OCI-LY7 (cell line): ENCODE data around the gene CFAP73. TPM values are rescaled to one million over a fixed set of nuclear protein-coding genes. Genes with fewer than 3 reads are reported as not detected.

Experiments used
- BruUV-seq: library from RNA; stranded (reverse); fragments of 400-500 nt; replicated peaks from 2 replicates; lab custom pipeline; 2021; lab: Mats Ljungman, UMichigan
- CTCF ChIA-PET: fragments of 300-600 bp; sonication (Branson Sonifier 250); formaldehyde crosslinking; loops from one replicate; lab custom pipeline; 2022; ENCODE audit warnings: antibody characterized with exemption; ENCODE audit not compliant: unreplicated experiment; lab: Charles Lee
- POLR2A ChIA-PET: fragments of 300-600 bp; sonication (Branson Sonifier 250); formaldehyde crosslinking; loops from one replicate; lab custom pipeline; 2022; ENCODE audit warnings: antibody characterized with exemption; lab: Charles Lee
- DNase-seq: peaks from one replicate; pipeline ENCODE4 v3.0.0-alpha.2; 2015; ENCODE audit warnings: low spot score
- H2AFZ ChIP-seq: fragments of 200-600 bp; sonication (generic), shearing (Covaris generic); 2 replicates; pipeline ENCODE4 v1.6.1; 2014; ENCODE audit warnings: mild to moderate bottlenecking, antibody characterized with exemption, low read length, moderate library complexity
- H3K27ac ChIP-seq: fragments of 200-600 bp; sonication (generic); 2 replicates; pipeline ENCODE4 v1.5.1; 2014; ENCODE audit warnings: mixed run types, low read depth, mild to moderate bottlenecking, moderate library complexity, low read length, inconsistent platforms; ENCODE audit not compliant: poor library complexity, severe bottlenecking
- H3K36me3 ChIP-seq: fragments of 200-600 bp; sonication (generic); 2 replicates; pipeline ENCODE4 v1.6.1; 2014; ENCODE audit warnings: mild to moderate bottlenecking, antibody characterized with exemption, low read length, moderate library complexity, mixed read lengths; ENCODE audit not compliant: insufficient read depth
- H3K4me1 ChIP-seq: fragments of 200-600 bp; sonication (generic); 2 replicates; pipeline ENCODE4 v1.5.1; 2014; ENCODE audit warnings: mild to moderate bottlenecking, low read length; ENCODE audit not compliant: insufficient read depth, poor library complexity, severe bottlenecking
- H3K4me2 ChIP-seq: fragments of 200-600 bp; sonication (generic); 2 replicates; pipeline ENCODE4 v1.6.1; 2014; ENCODE audit warnings: mild to moderate bottlenecking, low read length
- H3K4me3 ChIP-seq: fragments of 200-600 bp; sonication (generic); 2 replicates; pipeline ENCODE4 v1.5.1; 2014; ENCODE audit warnings: mild to moderate bottlenecking, low read depth, low read length; ENCODE audit not compliant: poor library complexity, severe bottlenecking
- H3K79me2 ChIP-seq: fragments of 200-600 bp; sonication (generic); 2 replicates; pipeline ENCODE4 v1.6.1; 2016; ENCODE audit warnings: low read depth, mild to moderate bottlenecking, low read length, moderate library complexity, mixed read lengths; ENCODE audit not compliant: insufficient read depth
- H3K9me2 ChIP-seq: fragments of 200-600 bp; sonication (generic); 2 replicates; pipeline ENCODE4 v1.6.1; 2016; ENCODE audit warnings: mild to moderate bottlenecking, low read length, mixed read lengths; ENCODE audit not compliant: insufficient read depth
- H3K9me3 ChIP-seq: fragments of 200-600 bp; sonication (generic); 2 replicates; pipeline ENCODE4 v1.6.1; 2014; ENCODE audit warnings: mild to moderate bottlenecking, mixed run types, low read length, mixed read lengths
- H4K20me1 ChIP-seq: fragments of 200-600 bp; sonication (generic); 2 replicates; pipeline ENCODE4 v1.6.1; 2014; ENCODE audit warnings: mild to moderate bottlenecking, antibody characterized with exemption, low read length, moderate library complexity, mixed read lengths; ENCODE audit not compliant: insufficient read depth
- EZH2phosphoT487 ChIP-seq: fragments of 200-600 bp; sonication (generic); IDR thresholded peaks from 2 replicates; pipeline ENCODE4 v1.6.1; 2018; ENCODE audit warnings: low read depth, borderline replicate concordance, mild to moderate bottlenecking, mixed run types, antibody characterized with exemption, low read length, moderate library complexity, mixed read lengths
- intact Hi-C: fragments of 100-400 bp; cut with micrococcal nuclease; formaldehyde crosslinking; loops from one replicate; pipeline ENCODE4 v1.10.0; 2022; ENCODE audit not compliant: unreplicated experiment
- total RNA-seq, 2 experiments: library from RNA; depleted of rRNA in 1 of 2; stranded (reverse); fragments of >200 nt in 1 of 2; shearing (Covaris generic) in 1 of 2; gene quantifications; 2 replicates each; pipeline ENCODE4 v1.2.3, GENCODE V29; 2014 to 2022
- TF ChIP-seq, protein P1 (sequence below): fragments of 200-600 bp; sonication (generic); conservative IDR thresholded peaks from 2 replicates; pipeline ENCODE4 v1.5.1; 2014; ENCODE audit warnings: mild to moderate bottlenecking, antibody characterized with exemption, low read length, moderate library complexity, mixed read lengths

CFAP73 gene
- total RNA-seq, 2 experiments from 2014 or later, result 26.9 to 37.4 TPM

DNA sequence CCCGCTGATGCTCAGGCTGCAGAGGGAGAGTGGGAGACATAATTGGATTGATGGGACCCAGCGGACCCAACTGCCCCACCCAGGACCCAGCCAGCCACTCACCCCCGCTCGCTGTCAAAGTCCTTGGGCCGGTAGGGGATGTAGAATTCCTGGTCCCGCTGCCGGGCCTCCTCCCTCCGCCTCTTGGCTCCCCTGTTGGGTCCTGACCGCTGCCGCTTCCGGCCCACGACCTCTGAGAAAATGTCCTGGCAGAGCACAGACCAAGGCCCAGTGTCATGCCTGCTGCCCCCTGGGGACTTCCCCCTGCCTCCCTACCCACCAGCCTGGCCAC lies 13.5 kb downstream of the CFAP73 start:
- BruUV-seq, result no TSS peak
- CTCF ChIA-PET, result no interaction called here
- TF ChIP-seq EZH2phosphoT487, result no peak
- TF ChIP-seq, protein P1, sequence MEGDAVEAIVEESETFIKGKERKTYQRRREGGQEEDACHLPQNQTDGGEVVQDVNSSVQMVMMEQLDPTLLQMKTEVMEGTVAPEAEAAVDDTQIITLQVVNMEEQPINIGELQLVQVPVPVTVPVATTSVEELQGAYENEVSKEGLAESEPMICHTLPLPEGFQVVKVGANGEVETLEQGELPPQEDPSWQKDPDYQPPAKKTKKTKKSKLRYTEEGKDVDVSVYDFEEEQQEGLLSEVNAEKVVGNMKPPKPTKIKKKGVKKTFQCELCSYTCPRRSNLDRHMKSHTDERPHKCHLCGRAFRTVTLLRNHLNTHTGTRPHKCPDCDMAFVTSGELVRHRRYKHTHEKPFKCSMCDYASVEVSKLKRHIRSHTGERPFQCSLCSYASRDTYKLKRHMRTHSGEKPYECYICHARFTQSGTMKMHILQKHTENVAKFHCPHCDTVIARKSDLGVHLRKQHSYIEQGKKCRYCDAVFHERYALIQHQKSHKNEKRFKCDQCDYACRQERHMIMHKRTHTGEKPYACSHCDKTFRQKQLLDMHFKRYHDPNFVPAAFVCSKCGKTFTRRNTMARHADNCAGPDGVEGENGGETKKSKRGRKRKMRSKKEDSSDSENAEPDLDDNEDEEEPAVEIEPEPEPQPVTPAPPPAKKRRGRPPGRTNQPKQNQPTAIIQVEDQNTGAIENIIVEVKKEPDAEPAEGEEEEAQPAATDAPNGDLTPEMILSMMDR, result no peak

DNA sequence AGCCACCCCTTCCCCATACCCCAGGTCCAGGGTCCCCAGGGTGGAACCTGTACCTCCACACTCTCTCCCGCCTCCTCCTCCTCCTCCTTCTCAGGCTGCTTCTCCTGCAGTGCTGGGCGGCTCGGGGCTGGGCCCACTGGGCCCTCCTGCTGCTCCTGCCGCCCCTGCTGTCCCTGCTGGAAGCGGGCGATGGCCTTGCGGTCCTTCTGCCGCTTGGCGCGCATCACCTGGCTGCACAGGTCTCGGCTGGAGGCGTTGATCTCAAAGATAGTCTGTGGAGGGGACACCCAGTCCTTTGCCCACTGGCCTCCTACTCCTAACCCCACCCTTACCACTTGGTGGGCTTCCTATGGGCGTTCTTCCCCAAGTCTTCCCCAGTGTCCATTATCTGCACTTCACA lies 14.5 kb downstream of the CFAP73 start:
- Histone ChIP-seq H3K4me3 (no peak overlapping the region), H3K9me3 (no peaks in the 10 kb centered on the region), H3K4me1 (peaks cover 30% of the 10 kb centered on the region), H3K4me2 (no peak overlapping the region), H3K79me2 (peaks cover 12% of the 10 kb centered on the region; the same call in 1 of the 2 replicates), H4K20me1 (no peaks in the 10 kb centered on the region), H3K9me2 (no peaks in the 10 kb centered on the region), H3K27ac (no peak overlapping the region), H3K36me3 (peaks cover 91% of the 10 kb centered on the region), H2AFZ (no peak overlapping the region)
- intact Hi-C loops, result no loop called here
- no peak for DNase-seq
- ChIA-PET POLR2A (interaction anchor here (4.7 kb wide), 1 partner anchor 8 kb away, joined by 46 read pairs; no protein-coding TSS in a partner anchor), CTCF (no interaction called here)
- TF ChIP-seq EZH2phosphoT487, result no peak
- no TSS peak for BruUV-seq

More for the DNA sequence above, 13.5 kb downstream of the CFAP73 start:
- H3K9me3 ChIP-seq, result no peaks in the 10 kb centered on the region
- peaks cover 92% of the 10 kb centered on the region for H3K36me3 ChIP-seq
- H3K4me3 ChIP-seq, result no peak overlapping the region
- no peak overlapping the region; the same call in 1 of the 2 replicates for H3K4me2 ChIP-seq
- intact Hi-C loops, result no loop called here
- H3K9me2 ChIP-seq, result no peaks in the 10 kb centered on the region
- peak overlapping the region; percentile 77 for H3K27ac ChIP-seq
- POLR2A ChIA-PET, result interaction anchor here (0.5 to 4.7 kb wide), 4 partner anchors 9 to 125 kb away, joined by 4 to 46 read pairs (median 4); no protein-coding TSS in a partner anchor
- H3K4me1 ChIP-seq, result peaks cover 37% of the 10 kb centered on the region
- no peak overlapping the region for H2AFZ ChIP-seq
- DNase-seq, result no peak
- peaks cover 12% of the 10 kb centered on the region; the same call in 1 of the 2 replicates for H3K79me2 ChIP-seq
- H4K20me1 ChIP-seq, result no peaks in the 10 kb centered on the region

DNA sequence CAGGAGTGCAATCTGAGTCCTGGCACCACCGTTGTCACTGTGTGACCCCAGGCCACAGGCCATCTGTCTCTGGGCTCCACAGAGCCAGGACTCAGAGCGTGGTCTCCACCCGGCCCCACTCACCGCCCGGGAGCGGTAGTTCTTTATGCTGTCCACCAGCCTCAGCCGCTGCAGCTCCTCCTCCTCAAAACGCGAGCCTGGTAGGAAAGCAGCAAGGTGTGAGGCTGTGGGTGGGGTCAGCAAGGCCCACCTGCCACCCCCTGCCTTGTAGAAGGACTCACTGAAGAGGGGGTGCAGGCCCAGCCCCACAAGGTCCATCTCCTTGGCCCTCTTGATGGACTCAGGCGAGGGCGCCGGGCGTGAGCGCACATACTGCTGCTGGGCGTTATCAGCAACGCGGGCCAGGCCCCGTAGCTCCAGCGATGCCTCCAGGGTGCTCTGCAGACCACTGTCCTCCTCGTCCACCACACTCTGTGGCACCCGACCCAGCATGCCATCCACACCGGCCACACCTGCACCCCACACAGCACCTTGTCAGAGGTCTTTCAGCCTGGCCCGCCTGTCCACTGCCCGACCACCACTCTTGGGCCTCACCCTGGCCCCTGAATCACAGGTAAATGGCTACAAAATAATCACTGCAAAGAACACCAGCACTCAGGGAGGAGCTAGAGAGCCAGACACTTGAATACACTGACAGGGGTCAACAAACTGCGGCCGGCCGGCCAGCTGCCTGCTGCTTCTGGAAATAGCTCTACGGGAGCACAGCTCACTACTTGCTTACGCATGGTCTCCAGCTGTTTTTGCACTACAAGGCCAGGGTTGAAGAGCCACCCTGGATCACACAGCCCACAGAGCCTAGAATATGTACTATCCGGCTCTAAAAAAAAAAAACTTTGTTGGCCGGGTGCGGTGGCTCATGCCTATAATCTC lies 16.3 kb downstream of the CFAP73 start:
- H4K20me1 ChIP-seq, result no peaks in the 10 kb centered on the region
- POLR2A ChIA-PET, result no interaction called here
- no peak overlapping the region for H3K27ac ChIP-seq
- peaks cover 90% of the 10 kb centered on the region for H3K36me3 ChIP-seq
- no peak overlapping the region for H3K4me2 ChIP-seq
- H2AFZ ChIP-seq, result no peak overlapping the region
- peaks cover 20% of the 10 kb centered on the region for H3K4me1 ChIP-seq
- CTCF ChIA-PET, result no interaction called here
- BruUV-seq, result no TSS peak
- no peak for TF ChIP-seq EZH2phosphoT487
- TF ChIP-seq, protein P1, result no peak
- H3K9me2 ChIP-seq, result no peaks in the 10 kb centered on the region
- intact Hi-C loops, result no loop called here
- no peaks in the 10 kb centered on the region for H3K9me3 ChIP-seq
- H3K4me3 ChIP-seq, result no peak overlapping the region
- no peak for DNase-seq
- H3K79me2 ChIP-seq, result peaks cover 5% of the 10 kb centered on the region; the same call in 1 of the 2 replicates
